ENCODE results near the gene ZNF326. TPM values are rescaled to one million over a fixed set of nuclear protein-coding genes. Genes with fewer than 3 reads are reported as not detected.

The ZNF326 gene
- total RNA-seq, 1 experiment from 2014 or later = 33.4 TPM

GRCh38 chr1:89948722-89949345 lies 46.1 kb upstream of the ZNF326 start:
- Mint-ChIP-seq H3K4me1 (ENCODE audit: low read depth, unreplicated experiment) (peaks cover 17% of the 10 kb centered on the region), H3K9me3 (ENCODE audit: low read depth, unreplicated experiment) (no peaks in the 10 kb centered on the region), H3K27me3 (ENCODE audit: unreplicated experiment) (no peaks in the 10 kb centered on the region), H3K4me3 (ENCODE audit: low read depth, unreplicated experiment) (no peak overlapping the region), H3K36me3 (ENCODE audit: insufficient read depth, unreplicated experiment) (no peaks in the 10 kb centered on the region), H3K27ac (ENCODE audit: unreplicated experiment) (no peak overlapping the region)
- TF ChIP-seq, protein P1, sequence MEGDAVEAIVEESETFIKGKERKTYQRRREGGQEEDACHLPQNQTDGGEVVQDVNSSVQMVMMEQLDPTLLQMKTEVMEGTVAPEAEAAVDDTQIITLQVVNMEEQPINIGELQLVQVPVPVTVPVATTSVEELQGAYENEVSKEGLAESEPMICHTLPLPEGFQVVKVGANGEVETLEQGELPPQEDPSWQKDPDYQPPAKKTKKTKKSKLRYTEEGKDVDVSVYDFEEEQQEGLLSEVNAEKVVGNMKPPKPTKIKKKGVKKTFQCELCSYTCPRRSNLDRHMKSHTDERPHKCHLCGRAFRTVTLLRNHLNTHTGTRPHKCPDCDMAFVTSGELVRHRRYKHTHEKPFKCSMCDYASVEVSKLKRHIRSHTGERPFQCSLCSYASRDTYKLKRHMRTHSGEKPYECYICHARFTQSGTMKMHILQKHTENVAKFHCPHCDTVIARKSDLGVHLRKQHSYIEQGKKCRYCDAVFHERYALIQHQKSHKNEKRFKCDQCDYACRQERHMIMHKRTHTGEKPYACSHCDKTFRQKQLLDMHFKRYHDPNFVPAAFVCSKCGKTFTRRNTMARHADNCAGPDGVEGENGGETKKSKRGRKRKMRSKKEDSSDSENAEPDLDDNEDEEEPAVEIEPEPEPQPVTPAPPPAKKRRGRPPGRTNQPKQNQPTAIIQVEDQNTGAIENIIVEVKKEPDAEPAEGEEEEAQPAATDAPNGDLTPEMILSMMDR (IDR thresholded peaks at IDR 0.05; ENCODE audit: unreplicated experiment) = no peak
- DNase-seq = no peak
- CTCF ChIA-PET = interaction anchor here (0.7 kb wide), 2 partner anchors 29 to 87 kb away, joined by 10 to 12 read pairs; no protein-coding TSS in a partner anchor
- intact Hi-C loops (cut with micrococcal nuclease; ENCODE audit: unreplicated experiment) = no loop called here
- no TSS peak for BruUV-seq (replicated peaks)

- TF ChIP-seq, protein P1 (IDR thresholded peaks at IDR 0.05; ENCODE audit: unreplicated experiment) = no peak
- BruUV-seq (replicated peaks) = no TSS peak
- Mint-ChIP-seq H3K36me3 (ENCODE audit: insufficient read depth, unreplicated experiment) (no peaks in the 10 kb centered on the region), H3K27me3 (ENCODE audit: unreplicated experiment) (no peaks in the 10 kb centered on the region), H3K9me3 (ENCODE audit: low read depth, unreplicated experiment) (no peaks in the 10 kb centered on the region), H3K4me1 (ENCODE audit: low read depth, unreplicated experiment) (peaks cover 17% of the 10 kb centered on the region), H3K27ac (ENCODE audit: unreplicated experiment) (no peak overlapping the region), H3K4me3 (ENCODE audit: low read depth, unreplicated experiment) (no peak overlapping the region)
- intact Hi-C loops (cut with micrococcal nuclease; ENCODE audit: unreplicated experiment) = loop anchor here (5.0 kb wide), 1 partner anchor 108 kb away; no protein-coding TSS in a partner anchor
- no peak for DNase-seq
- CTCF ChIA-PET = interaction anchor here (0.6 to 0.7 kb wide), 2 partner anchors 15 to 409 kb away, joined by 3 to 5 read pairs; no protein-coding TSS in a partner anchor
Measured at GRCh38 chr1:89949991-89950624, 44.8 kb upstream of the ZNF326 start.

DNA sequence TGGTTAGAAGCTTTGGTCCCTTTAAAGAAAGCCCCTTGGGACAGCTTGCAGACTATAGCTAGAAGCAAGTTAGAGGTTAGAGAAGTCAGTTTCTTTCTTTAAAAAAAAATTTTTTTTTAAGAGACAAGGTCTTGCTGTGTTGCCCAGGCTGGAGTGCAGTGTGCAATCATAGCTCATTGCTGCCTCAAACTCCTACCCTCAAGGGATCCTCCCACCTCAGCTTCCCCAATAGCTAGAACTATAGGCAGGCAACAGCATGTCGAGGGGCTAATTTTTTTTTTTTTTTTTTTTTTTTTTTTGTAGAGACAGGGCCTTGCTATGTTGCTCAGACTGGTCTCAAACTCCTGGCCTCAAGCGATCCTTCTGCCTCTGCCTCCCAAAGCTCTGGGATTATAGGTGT lies 44.2 kb upstream of the ZNF326 start:
- peaks cover 17% of the 10 kb centered on the region for H3K4me1 Mint-ChIP-seq (ENCODE audit: low read depth, unreplicated experiment)
- intact Hi-C loops (cut with micrococcal nuclease; ENCODE audit: unreplicated experiment) = loop anchor here (5.0 kb wide), 1 partner anchor 108 kb away; no protein-coding TSS in a partner anchor
- H3K36me3 Mint-ChIP-seq (ENCODE audit: insufficient read depth, unreplicated experiment) = no peaks in the 10 kb centered on the region
- TF ChIP-seq, protein P1 (IDR thresholded peaks at IDR 0.05; ENCODE audit: unreplicated experiment) = no peak
- no peak overlapping the region for H3K27ac Mint-ChIP-seq (ENCODE audit: unreplicated experiment)
- CTCF ChIA-PET = interaction anchor here (0.6 to 0.7 kb wide), 2 partner anchors 16 to 410 kb away, joined by 3 to 5 read pairs; no protein-coding TSS in a partner anchor
- H3K4me3 Mint-ChIP-seq (ENCODE audit: low read depth, unreplicated experiment) = no peak overlapping the region
- H3K27me3 Mint-ChIP-seq (ENCODE audit: unreplicated experiment) = no peaks in the 10 kb centered on the region
- DNase-seq = no peak
- no peaks in the 10 kb centered on the region for H3K9me3 Mint-ChIP-seq (ENCODE audit: low read depth, unreplicated experiment)
- no TSS peak for BruUV-seq (replicated peaks)

DNA sequence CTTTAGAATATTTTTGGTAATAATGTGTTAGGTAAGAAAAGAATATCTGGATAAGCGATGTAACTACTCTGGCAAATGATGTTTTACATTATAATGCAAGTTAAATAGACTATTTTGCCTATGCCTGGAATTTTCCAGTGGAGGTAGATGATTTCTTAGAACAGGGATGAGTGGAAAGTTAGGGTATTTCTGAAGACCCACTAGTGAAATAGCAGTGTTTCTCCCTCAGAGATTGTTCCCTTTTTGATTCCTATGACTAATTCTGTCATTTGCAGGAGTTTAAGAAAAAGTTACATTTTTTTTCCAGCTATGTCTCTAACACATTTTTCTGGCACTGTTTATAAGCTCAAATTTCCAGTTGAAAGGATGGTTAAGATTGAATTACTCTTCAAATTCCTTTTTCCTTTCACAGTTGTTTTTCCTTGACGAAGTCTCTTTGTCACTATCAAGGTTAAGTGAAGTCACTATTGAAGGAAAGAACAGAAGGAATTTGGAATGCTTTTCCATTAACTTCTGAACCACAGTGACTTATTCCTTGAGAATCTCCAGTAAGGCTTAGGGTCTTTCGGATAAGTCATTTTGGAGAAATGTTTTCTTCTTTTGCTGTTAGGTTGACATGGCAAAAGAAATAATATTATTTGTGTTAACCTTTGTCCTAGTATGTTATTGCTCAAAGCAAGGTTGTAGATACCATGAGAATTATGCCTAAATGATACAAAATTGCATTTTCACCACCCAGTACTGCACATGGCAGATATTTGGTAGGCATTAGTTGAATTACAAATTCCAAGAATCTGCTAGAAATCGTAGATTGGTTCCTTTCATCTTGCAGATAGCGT lies 42.9 kb upstream of the ZNF326 start:
- TF ChIP-seq, protein P1 (IDR thresholded peaks at IDR 0.05; ENCODE audit: unreplicated experiment) = no peak
- no peak overlapping the region for H3K4me3 Mint-ChIP-seq (ENCODE audit: low read depth, unreplicated experiment)
- H3K9me3 Mint-ChIP-seq (ENCODE audit: low read depth, unreplicated experiment) = no peaks in the 10 kb centered on the region
- DNase-seq = no peak
- H3K27ac Mint-ChIP-seq (ENCODE audit: unreplicated experiment) = no peak overlapping the region
- intact Hi-C loops (cut with micrococcal nuclease; ENCODE audit: unreplicated experiment) = loop anchor here (5.0 kb wide), 1 partner anchor 110 kb away; no protein-coding TSS in a partner anchor
- CTCF ChIA-PET = interaction anchor here (1.2 kb wide), 1 partner anchor 144 kb away, joined by 4 read pairs; no protein-coding TSS in a partner anchor
- no peaks in the 10 kb centered on the region for H3K36me3 Mint-ChIP-seq (ENCODE audit: insufficient read depth, unreplicated experiment)
- H3K27me3 Mint-ChIP-seq (ENCODE audit: unreplicated experiment) = no peaks in the 10 kb centered on the region
- peaks cover 15% of the 10 kb centered on the region for H3K4me1 Mint-ChIP-seq (ENCODE audit: low read depth, unreplicated experiment)
- no TSS peak for BruUV-seq (replicated peaks)

Measured in Calu3 (cell line).